HepG2 (cell line): Measurements from ENCODE around the gene BNC1.

Experiments used
- ATF3 ChIP-seq: sonication (generic); formaldehyde crosslinking; IDR thresholded peaks from 2 replicates; pipeline ENCODE4 v1.4.0; 2020; ENCODE audit warnings: missing genetic modification reagents
- EHMT2 ChIP-seq: fragments of 200-600 bp; sonication (generic); IDR thresholded peaks from 2 replicates; pipeline ENCODE4 v1.7.0; 2017; ENCODE audit warnings: antibody characterized with exemption, low read depth, low read length, borderline replicate concordance
- JUND ChIP-seq: sonication (generic); formaldehyde crosslinking; IDR thresholded peaks from 2 replicates; pipeline ENCODE4 v1.8.0; 2022; ENCODE audit warnings: mild to moderate bottlenecking, missing genetic modification reagents
- KLF16 ChIP-seq, 2 experiments: sonication (generic) in 1 of 2; formaldehyde crosslinking in 1 of 2; IDR thresholded peaks; 2 replicates each; pipeline versions ENCODE4 v1.6.1 to v1.8.0; 2016 to 2023; ENCODE audit warnings: missing genetic modification reagents in 2 of 2, missing compliant biosample characterization in 1 of 2
- PBX3 ChIP-seq: sonication (generic); formaldehyde crosslinking; IDR thresholded peaks from 2 replicates; pipeline ENCODE4 v1.8.1; 2023; ENCODE audit warnings: missing genetic modification reagents, inconsistent platforms, borderline replicate concordance
- PPARG ChIP-seq: conservative IDR thresholded peaks from 2 replicates; pipeline ENCODE4 v1.6.1; 2016; ENCODE audit warnings: missing biosample characterization, missing genetic modification reagents
- ZHX1 ChIP-seq: sonication (generic); formaldehyde crosslinking; IDR thresholded peaks from 2 replicates; pipeline ENCODE4 v1.8.1; 2022; ENCODE audit warnings: low read depth, mild to moderate bottlenecking, missing genetic modification reagents
- ZNF224 ChIP-seq: sonication (generic); formaldehyde crosslinking; IDR thresholded peaks from 2 replicates; pipeline ENCODE4 v1.5.0; 2020; ENCODE audit warnings: mild to moderate bottlenecking, missing genetic modification reagents
- ZNF747 ChIP-seq: sonication (generic); formaldehyde crosslinking; IDR thresholded peaks from 2 replicates; pipeline ENCODE4 v1.8.1; 2023; ENCODE audit warnings: missing genetic modification reagents, mild to moderate bottlenecking, borderline replicate concordance
- ZNF839 ChIP-seq: sonication (generic); formaldehyde crosslinking; IDR thresholded peaks from 2 replicates; pipeline ENCODE4 v1.4.0; 2020; ENCODE audit warnings: missing genetic modification reagents, mild to moderate bottlenecking, borderline replicate concordance
- TF ChIP-seq, protein P1 (sequence below): sonication (generic); formaldehyde crosslinking; IDR thresholded peaks from 2 replicates; pipeline ENCODE4 v1.5.0; 2020; ENCODE audit warnings: mild to moderate bottlenecking, missing genetic modification reagents, moderate library complexity

- TF ChIP-seq ZNF839 (CRISPR knock-in tag), result no peak
- TF ChIP-seq EHMT2, result no peak
- no peak for TF ChIP-seq ZNF224 (CRISPR knock-in tag)
- TF ChIP-seq, protein P1, sequence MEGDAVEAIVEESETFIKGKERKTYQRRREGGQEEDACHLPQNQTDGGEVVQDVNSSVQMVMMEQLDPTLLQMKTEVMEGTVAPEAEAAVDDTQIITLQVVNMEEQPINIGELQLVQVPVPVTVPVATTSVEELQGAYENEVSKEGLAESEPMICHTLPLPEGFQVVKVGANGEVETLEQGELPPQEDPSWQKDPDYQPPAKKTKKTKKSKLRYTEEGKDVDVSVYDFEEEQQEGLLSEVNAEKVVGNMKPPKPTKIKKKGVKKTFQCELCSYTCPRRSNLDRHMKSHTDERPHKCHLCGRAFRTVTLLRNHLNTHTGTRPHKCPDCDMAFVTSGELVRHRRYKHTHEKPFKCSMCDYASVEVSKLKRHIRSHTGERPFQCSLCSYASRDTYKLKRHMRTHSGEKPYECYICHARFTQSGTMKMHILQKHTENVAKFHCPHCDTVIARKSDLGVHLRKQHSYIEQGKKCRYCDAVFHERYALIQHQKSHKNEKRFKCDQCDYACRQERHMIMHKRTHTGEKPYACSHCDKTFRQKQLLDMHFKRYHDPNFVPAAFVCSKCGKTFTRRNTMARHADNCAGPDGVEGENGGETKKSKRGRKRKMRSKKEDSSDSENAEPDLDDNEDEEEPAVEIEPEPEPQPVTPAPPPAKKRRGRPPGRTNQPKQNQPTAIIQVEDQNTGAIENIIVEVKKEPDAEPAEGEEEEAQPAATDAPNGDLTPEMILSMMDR (CRISPR knock-in tag), result no peak
- no peak for TF ChIP-seq ATF3 (CRISPR knock-in tag)
- TF ChIP-seq JUND (CRISPR knock-in tag), result no peak
- TF ChIP-seq KLF16 (CRISPR knock-in tag; IDR thresholded peaks at IDR 0.05), result no peak
- TF ChIP-seq PPARG (CRISPR knock-in tag), result no peak
- TF ChIP-seq PBX3 (CRISPR knock-in tag), result no peak
- TF ChIP-seq ZHX1 (CRISPR knock-in tag), result no peak
- TF ChIP-seq ZNF747 (CRISPR knock-in tag), result no peak
Observed at GRCh38 chr15:83262594-83263315, 21.7 kb downstream of the BNC1 start.
